ENCODE measurements around the gene KRTCAP3.
"Not testable (repeated sequence)": the region's sequence is repeated elsewhere in the genome, so short reads cannot be mapped to it uniquely, and the experiment has no call there.

KRTCAP3 gene

GRCh38 chr2:27416151-27416550 is 26.0 kb upstream of the KRTCAP3 start:
- Histone ChIP-seq H3K36me3 (ENCODE audit: control insufficient read depth, insufficient read depth, low read length) (no peaks in the 10 kb centered on the region), H3K27ac (ENCODE audit: low read depth, low read length, severe bottlenecking) (no peak overlapping the region), H3K4me1 (ENCODE audit: control insufficient read depth, insufficient read depth, low read length, poor library complexity, severe bottlenecking) (no peaks in the 10 kb centered on the region), H3K4me3 (ENCODE audit: extremely low read depth, insufficient read depth, low read length, poor library complexity, severe bottlenecking) (no peak overlapping the region), H3K9me3 (ENCODE audit: control insufficient read depth, low read length) (no peaks in the 10 kb centered on the region)
- 87 to 91% methylated on average over 5 to 6 of the region's 6 CpGs for WGBS, 2 experiments (ENCODE audit: insufficient coverage in 2 of 2)

DNA sequence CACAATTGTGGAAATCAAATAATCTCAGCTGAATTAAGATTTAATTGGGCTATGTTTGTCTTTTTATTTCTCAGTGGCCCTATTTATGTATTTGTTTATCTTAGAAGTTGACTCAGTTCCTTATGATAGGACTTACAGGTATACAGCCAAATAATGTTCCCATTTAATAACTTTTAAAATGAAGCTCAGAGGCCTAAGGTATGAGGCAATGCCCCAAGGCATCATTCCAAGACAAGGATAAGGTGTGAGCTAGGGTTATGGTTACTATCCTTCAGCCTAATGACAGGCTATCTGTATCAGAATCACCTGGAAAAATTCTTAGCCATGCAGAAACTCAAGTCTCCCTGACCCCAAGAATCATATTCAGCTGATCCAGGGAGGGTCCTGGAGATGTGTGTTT is 21.2 kb upstream of the KRTCAP3 start:
- H3K27ac ChIP-seq (ENCODE audit: low read depth, low read length, severe bottlenecking) = no peak overlapping the region
- H3K9me3 ChIP-seq (ENCODE audit: control insufficient read depth, low read length) = no peaks in the 10 kb centered on the region
- no peaks in the 10 kb centered on the region for H3K4me1 ChIP-seq (ENCODE audit: control insufficient read depth, insufficient read depth, low read length, poor library complexity, severe bottlenecking)
- H3K36me3 ChIP-seq (ENCODE audit: control insufficient read depth, insufficient read depth, low read length) = no peaks in the 10 kb centered on the region
- no peak overlapping the region for H3K4me3 ChIP-seq (ENCODE audit: extremely low read depth, insufficient read depth, low read length, poor library complexity, severe bottlenecking)

DNA sequence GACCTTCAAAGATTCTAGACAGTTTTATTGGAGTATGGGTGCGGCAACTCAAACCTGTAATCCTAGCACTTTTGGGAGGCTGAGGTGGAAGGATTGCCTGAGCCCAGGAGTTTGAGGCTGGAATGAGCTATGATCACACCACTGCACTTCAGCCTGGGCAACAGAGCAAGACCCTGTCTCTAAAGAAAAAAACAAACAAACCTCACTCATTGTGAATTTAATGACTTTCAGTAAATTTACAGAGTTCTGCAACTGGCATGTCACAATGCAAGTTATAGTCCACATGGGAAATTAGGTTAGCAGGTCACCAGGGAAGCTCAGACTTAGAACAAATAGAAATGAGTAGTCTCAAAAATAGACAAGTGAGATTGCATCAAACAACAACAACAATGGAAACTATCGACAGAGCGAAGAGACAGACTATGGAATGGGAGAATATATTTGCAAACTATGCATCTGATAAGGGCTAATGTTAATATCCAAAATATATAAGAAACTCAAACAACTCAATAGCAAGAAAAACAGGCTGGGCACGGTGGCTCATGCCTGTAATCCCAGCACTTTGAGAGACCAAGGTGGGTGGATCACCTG is 20.4 kb upstream of the KRTCAP3 start:
- Histone ChIP-seq H3K27ac (ENCODE audit: low read depth, low read length, severe bottlenecking) (no peak overlapping the region), H3K4me1 (ENCODE audit: control insufficient read depth, insufficient read depth, low read length, poor library complexity, severe bottlenecking) (no peaks in the 10 kb centered on the region), H3K4me3 (ENCODE audit: extremely low read depth, insufficient read depth, low read length, poor library complexity, severe bottlenecking) (no peak overlapping the region), H3K9me3 (ENCODE audit: control insufficient read depth, low read length) (no peaks in the 10 kb centered on the region), H3K36me3 (ENCODE audit: control insufficient read depth, insufficient read depth, low read length) (no peaks in the 10 kb centered on the region)
- 100% methylated on average over 2 of the region's 4 CpGs; no CpG with 5 or more reads in 1 of the 2 experiments for WGBS, 2 experiments (ENCODE audit: insufficient coverage in 2 of 2)

GRCh38 chr2:27422958-27423357 is 19.2 kb upstream of the KRTCAP3 start:
- Histone ChIP-seq H3K9me3 (ENCODE audit: control insufficient read depth, low read length) (no peaks in the 10 kb centered on the region), H3K36me3 (ENCODE audit: control insufficient read depth, insufficient read depth, low read length) (no peaks in the 10 kb centered on the region), H3K4me1 (ENCODE audit: control insufficient read depth, insufficient read depth, low read length, poor library complexity, severe bottlenecking) (peaks cover 3% of the 10 kb centered on the region), H3K27ac (ENCODE audit: low read depth, low read length, severe bottlenecking) (no peak overlapping the region), H3K4me3 (ENCODE audit: extremely low read depth, insufficient read depth, low read length, poor library complexity, severe bottlenecking) (no peak overlapping the region)
- 100% methylated on average over 2 of the region's 3 CpGs for WGBS, 2 experiments (ENCODE audit: insufficient coverage in 2 of 2)

GRCh38 chr2:27425039-27425438 is 17.1 kb upstream of the KRTCAP3 start:
- H3K27ac ChIP-seq (ENCODE audit: low read depth, low read length, severe bottlenecking); H3K4me1 ChIP-seq (ENCODE audit: control insufficient read depth, insufficient read depth, low read length, poor library complexity, severe bottlenecking); H3K4me3 ChIP-seq (ENCODE audit: extremely low read depth, insufficient read depth, low read length, poor library complexity, severe bottlenecking); H3K9me3 ChIP-seq (ENCODE audit: control insufficient read depth, low read length); H3K36me3 ChIP-seq (ENCODE audit: control insufficient read depth, insufficient read depth, low read length): not testable (repeated sequence)
- 92 to 98% methylated on average over 8 of the region's 10 CpGs for WGBS, 2 experiments (ENCODE audit: insufficient coverage in 2 of 2)

DNA sequence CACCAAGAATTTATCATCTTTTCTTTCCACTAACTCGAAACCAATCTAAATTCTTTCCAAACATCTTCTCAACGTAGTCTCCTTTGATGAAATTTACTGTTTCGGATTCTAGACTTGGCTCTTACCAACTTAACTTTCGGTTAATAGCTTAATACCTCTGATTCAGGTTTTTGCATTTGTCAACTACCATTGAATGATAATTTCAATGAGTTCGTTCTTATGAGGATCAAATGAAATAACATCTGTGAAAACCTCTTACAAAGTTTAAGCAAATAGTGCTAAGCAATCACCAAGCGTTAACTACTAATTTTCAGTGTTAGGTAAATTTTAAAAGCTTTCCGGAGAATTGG is 14.3 kb upstream of the KRTCAP3 start:
- WGBS, 2 experiments (ENCODE audit: insufficient coverage in 2 of 2) = 54 to 58% methylated on average over 3 of the region's 7 CpGs
- Histone ChIP-seq H3K4me1 (ENCODE audit: control insufficient read depth, insufficient read depth, low read length, poor library complexity, severe bottlenecking) (peaks cover 19% of the 10 kb centered on the region), H3K27ac (ENCODE audit: low read depth, low read length, severe bottlenecking) (peak overlapping the region; percentile 93), H3K4me3 (ENCODE audit: extremely low read depth, insufficient read depth, low read length, poor library complexity, severe bottlenecking) (peak overlapping the region; percentile 84), H3K9me3 (ENCODE audit: control insufficient read depth, low read length) (no peaks in the 10 kb centered on the region), H3K36me3 (ENCODE audit: control insufficient read depth, insufficient read depth, low read length) (peaks cover 20% of the 10 kb centered on the region)

- 0 to 1% methylated on average over 53 to 56 of the region's 75 CpGs for WGBS, 2 experiments (ENCODE audit: insufficient coverage in 2 of 2)
Measured at GRCh38 chr2:27428213-27428977, 13.8 kb upstream of the KRTCAP3 start, which contains the start of gene NRBP1. TSS of gene NRBP1 (plus strand) at chr2:27428631. CDS start at chr2:27433274, 4,643 bp downstream.

DNA sequence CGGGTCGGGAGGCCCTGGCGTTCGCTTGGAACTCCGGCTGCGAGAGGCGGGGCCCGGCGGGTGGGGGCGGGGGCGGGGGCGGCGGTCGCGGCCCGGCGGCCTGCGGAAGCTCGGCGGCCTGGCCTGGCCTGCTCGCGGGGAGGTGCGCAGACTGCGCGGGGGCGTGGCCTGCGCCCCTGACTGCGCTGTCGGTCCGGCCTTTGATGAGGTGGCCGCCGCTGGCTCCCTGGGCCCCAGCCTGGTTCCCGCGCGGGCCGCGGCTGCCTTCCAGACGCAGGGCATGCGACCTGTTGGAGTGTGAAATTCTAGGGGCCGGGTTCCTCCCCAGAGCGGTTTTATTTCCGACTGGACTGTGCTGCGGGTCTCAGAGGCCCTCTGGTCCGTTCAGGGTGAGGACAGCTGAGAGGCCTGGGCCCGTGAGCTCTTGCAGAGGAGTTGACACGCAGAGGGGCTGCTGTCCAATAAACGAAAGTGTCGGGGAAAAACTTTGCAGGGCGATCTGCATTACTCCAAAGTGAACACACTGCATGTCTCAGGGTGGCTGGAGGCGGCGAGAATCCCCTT is 13.1 kb upstream of the KRTCAP3 start:
- 0 to 1% methylated on average over 43 to 44 of the region's 51 CpGs for WGBS, 2 experiments (ENCODE audit: insufficient coverage in 2 of 2)
- Histone ChIP-seq H3K36me3 (ENCODE audit: control insufficient read depth, insufficient read depth, low read length) (peaks cover 32% of the 10 kb centered on the region), H3K4me3 (ENCODE audit: extremely low read depth, insufficient read depth, low read length, poor library complexity, severe bottlenecking) (peak overlapping the region; percentile 84), H3K27ac (ENCODE audit: low read depth, low read length, severe bottlenecking) (peak overlapping the region; percentile 93), H3K4me1 (ENCODE audit: control insufficient read depth, insufficient read depth, low read length, poor library complexity, severe bottlenecking) (peaks cover 19% of the 10 kb centered on the region), H3K9me3 (ENCODE audit: control insufficient read depth, low read length) (no peaks in the 10 kb centered on the region)

More at GRCh38 chr2:27428213-27428977, 13.8 kb upstream of the KRTCAP3 start, which contains the start of gene NRBP1:
- peaks cover 26% of the 10 kb centered on the region for H3K36me3 ChIP-seq (ENCODE audit: control insufficient read depth, insufficient read depth, low read length)
- H3K4me1 ChIP-seq (ENCODE audit: control insufficient read depth, insufficient read depth, low read length, poor library complexity, severe bottlenecking) = peaks cover 19% of the 10 kb centered on the region
- H3K4me3 ChIP-seq (ENCODE audit: extremely low read depth, insufficient read depth, low read length, poor library complexity, severe bottlenecking) = peak within 1 kb of the TSS; percentile 84
- peak within 1 kb of the TSS; percentile 93 for H3K27ac ChIP-seq (ENCODE audit: low read depth, low read length, severe bottlenecking)
- no peaks in the 10 kb centered on the region for H3K9me3 ChIP-seq (ENCODE audit: control insufficient read depth, low read length)

DNA sequence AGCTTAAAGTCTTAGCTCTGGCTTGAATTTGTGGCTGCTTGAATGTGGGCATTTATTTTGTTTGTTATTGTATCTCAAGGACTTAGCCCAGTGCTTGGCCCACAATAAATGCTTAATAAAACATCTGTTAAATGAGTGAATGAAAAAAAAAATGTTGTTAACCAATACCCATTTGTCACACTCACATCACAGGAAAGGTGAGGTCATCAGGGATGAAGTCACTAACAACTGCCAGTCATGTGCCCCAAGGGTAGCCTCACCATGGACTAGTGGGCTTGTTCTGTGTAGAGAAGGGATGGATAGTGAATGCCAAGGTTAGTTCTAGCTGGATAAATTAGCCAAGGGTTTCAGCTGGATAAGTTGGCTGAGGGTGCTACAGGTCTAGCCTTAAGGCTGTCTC is 10.8 kb upstream of the KRTCAP3 start:
- H3K27ac ChIP-seq (ENCODE audit: low read depth, low read length, severe bottlenecking) = no peak overlapping the region
- H3K4me1 ChIP-seq (ENCODE audit: control insufficient read depth, insufficient read depth, low read length, poor library complexity, severe bottlenecking) = peaks cover 19% of the 10 kb centered on the region
- H3K4me3 ChIP-seq (ENCODE audit: extremely low read depth, insufficient read depth, low read length, poor library complexity, severe bottlenecking) = no peak overlapping the region
- H3K9me3 ChIP-seq (ENCODE audit: control insufficient read depth, low read length) = no peaks in the 10 kb centered on the region
- peaks cover 56% of the 10 kb centered on the region for H3K36me3 ChIP-seq (ENCODE audit: control insufficient read depth, insufficient read depth, low read length)

DNA sequence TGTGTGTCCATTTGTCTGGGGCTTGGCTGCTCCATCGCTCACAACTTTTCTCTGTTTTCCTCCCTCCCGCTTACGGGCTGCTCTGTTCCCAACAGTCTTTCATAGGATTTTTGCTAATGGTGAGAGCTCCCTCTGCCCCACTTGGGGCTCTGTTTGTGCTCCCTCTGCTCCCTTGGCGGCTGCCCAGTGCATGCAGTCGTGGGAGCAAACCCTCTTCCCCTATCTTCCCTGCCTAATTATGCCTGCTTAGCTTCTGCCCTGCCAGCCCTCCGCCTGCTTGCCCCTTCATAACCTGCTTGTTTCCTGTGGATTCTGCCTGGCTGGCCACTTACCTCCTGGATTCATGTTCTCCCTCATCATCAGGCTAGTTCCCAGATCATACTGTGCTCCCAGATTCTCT is 6.6 kb upstream of the KRTCAP3 start:
- Histone ChIP-seq H3K4me3 (ENCODE audit: extremely low read depth, insufficient read depth, low read length, poor library complexity, severe bottlenecking) (no peak overlapping the region), H3K27ac (ENCODE audit: low read depth, low read length, severe bottlenecking) (no peak overlapping the region), H3K36me3 (ENCODE audit: control insufficient read depth, insufficient read depth, low read length) (peaks cover 95% of the 10 kb centered on the region), H3K9me3 (ENCODE audit: control insufficient read depth, low read length) (no peaks in the 10 kb centered on the region), H3K4me1 (ENCODE audit: control insufficient read depth, insufficient read depth, low read length, poor library complexity, severe bottlenecking) (peaks cover 8% of the 10 kb centered on the region)
- WGBS, 2 experiments (ENCODE audit: insufficient coverage in 2 of 2) = 95 to 97% methylated on average over 6 of the region's 6 CpGs
